Renal cortex interstitium (tissue), 11 donors: ENCODE results near the gene YRDC. TPM values are rescaled to one million over a fixed set of nuclear protein-coding genes. Genes with fewer than 3 reads are reported as not detected.
"Not testable (repeated sequence)": the region's sequence is repeated elsewhere in the genome, so short reads cannot be mapped to it uniquely, and the experiment has no call there.

ENCODE experiments used
- DNase-seq, 11 donors: peaks; one replicate each; pipeline ENCODE4 v3.0.0-alpha.2; 2013; ENCODE audit warnings: low read depth in 9 of 11, low spot score in 4 of 11; ENCODE audit errors: extremely low read depth in 1 of 11
- polyA plus RNA-seq, 3 donors: library from polyadenylated mRNA; unstranded; fragments of 120-200 nt; gene quantifications; one replicate each; pipeline ENCODE4 v1.2.1, GENCODE V29; 2013; ENCODE audit not compliant: insufficient read length in 3 of 3

YRDC gene
- polyA plus RNA-seq, 3 donors, result 11.8 to 14.8 (median 12.6) TPM

GRCh38 chr1:37794372-37795339 is 13.4 kb downstream of the YRDC start:
- no peak for DNase-seq

DNA sequence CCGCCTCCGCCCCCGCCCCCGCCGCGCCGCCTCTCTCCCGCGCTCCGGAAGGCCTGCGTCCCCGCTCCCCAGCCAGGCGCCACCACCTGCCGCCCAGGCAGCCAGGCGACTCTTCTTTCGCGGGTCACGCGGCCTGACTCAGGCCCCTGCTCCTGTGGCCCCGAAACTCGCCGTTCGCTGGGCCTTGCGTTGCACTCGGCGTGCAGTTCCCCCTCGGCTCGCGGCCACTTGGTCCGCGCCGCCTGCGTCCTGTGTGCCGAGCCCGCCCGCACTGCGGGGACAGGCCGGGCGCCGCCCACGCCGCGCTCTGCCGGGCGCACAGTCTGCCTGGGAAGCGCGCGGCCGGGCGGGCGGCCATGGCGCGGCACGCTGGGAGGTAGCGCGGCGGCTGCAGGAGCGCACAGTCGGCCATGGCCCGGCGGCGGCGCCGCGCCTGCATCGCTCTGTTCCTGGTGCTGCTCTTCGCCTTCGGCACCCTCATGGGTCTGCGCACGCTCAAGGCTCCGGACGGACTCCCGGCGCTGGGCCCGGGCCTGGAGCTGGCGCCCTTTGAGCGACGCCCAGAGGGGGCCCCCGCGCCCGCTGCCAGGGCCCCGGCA is 14.1 kb downstream of the YRDC start, which contains the start of gene MANEAL:
TSS of gene MANEAL (plus strand) at position 75 of the 599 bp plus-strand sequence. CDS start at position 411, 336 bp downstream.
- peak in 6 of 11 donors; percentile 31 to 49 (median 44) for DNase-seq

GRCh38 chr1:37792943-37793686 is 14.9 kb downstream of the YRDC start:
- DNase-seq, result no peak

- DNase-seq, result no peak
These were observed 25.5 kb downstream of the YRDC start for GRCh38 chr1:37782491-37782890.

DNA sequence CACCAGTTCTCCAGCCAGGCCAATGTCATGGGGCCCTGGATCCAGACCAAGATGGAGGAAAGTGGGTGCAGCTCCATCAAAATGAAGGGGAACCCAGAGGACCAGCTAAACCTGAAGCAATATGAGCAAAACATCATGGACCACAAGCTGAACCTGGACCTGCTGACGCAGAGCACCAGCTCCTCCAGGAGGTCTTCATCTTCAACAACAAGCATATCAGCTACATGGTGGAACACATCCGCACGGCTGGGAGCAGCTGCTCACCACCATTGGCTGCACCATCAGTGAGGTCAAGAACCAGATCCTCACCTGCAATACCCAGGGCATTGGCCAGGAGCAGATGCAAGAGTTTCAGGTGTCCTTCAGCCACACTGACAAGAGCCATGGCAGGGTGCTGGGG is 29.4 kb downstream of the YRDC start:
- no peak for DNase-seq

- DNase-seq, result no peak
These were observed 31.0 kb downstream of the YRDC start for GRCh38 chr1:37776946-37777516.

GRCh38 chr1:37771440-37771839 is 36.6 kb downstream of the YRDC start:
- DNase-seq, result not testable (repeated sequence)

GRCh38 chr1:37767488-37767887 is 40.5 kb downstream of the YRDC start:
- no peak for DNase-seq

GRCh38 chr1:37765916-37766664 is 41.9 kb downstream of the YRDC start:
- DNase-seq, result no peak

DNA sequence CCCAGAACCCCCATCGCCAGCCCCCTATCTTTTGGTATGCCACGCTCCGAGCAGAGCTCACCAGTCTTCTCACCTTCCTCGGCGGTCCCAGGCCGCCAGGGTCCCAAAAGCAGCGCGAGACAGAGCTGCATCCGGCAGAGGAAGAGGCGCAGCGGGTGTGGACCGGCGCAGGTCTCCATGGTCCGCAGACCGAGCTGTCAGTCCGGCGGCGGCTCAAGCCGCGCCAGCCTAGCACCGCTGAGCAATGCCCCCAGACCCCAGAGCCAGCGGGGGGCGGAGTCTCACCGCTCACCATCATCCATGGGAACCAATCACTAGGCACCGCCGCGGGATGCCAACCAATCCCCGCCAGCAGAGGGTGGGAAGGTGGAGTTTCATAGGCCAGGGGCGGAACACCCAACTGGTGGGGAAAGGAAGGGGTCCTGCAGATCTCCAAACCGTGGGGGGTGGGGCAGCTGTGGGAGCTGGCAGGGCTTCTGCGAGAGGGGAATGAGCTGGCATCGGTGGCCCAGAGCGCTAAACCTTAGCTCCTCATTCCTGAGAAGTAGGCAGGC is 43.0 kb downstream of the YRDC start, which contains the start of gene EPHA10:
TSS of gene EPHA10 (minus strand) at position 233 of the 554 bp plus-strand sequence. CDS start at position 179, 54 bp downstream.
- no peak for DNase-seq

DNA sequence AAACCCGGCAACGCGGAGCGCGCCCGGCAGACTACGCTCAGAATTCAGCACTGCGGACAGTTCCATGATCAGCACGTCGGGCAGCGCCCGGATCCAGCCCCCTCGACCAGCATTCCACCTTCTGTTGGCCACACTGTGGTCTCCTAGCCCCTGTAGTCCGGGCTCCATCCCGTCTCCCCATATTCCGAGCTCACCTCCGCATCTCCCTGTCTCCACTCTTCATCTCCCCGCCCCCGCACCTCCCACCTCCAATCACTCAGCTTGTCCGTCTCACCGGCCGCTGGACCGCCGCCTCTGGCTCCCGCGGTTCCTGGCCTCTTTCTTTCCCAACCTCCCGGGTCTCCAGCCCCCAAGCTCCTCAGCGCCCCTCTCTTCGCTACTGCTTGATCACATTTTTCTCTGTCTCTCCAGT is 43.6 kb downstream of the YRDC start:
- DNase-seq, result peak; percentile 47 to 71 (median 61)

- no peak for DNase-seq
These were observed 44.1 kb downstream of the YRDC start for GRCh38 chr1:37763791-37764413.

- DNase-seq, result no peak
These were observed 45.5 kb downstream of the YRDC start for GRCh38 chr1:37762516-37762915.

GRCh38 chr1:37761416-37762095 is 46.5 kb downstream of the YRDC start:
- no peak for DNase-seq

GRCh38 chr1:37759451-37759850 is 48.6 kb downstream of the YRDC start:
- no peak for DNase-seq

GRCh38 chr1:37755951-37756560 is 52.0 kb downstream of the YRDC start:
- no peak for DNase-seq

GRCh38 chr1:37755290-37755689 is 52.7 kb downstream of the YRDC start:
- no peak for DNase-seq
